Bronchus fibroblast of lung (primary cell): ENCODE measurements around the gene ART1. TPM values are rescaled to one million over a fixed set of nuclear protein-coding genes. Genes with fewer than 3 reads are reported as not detected.

Experiments
- total RNA-seq: library from RNA; depleted of rRNA; stranded (reverse); fragments of >200 nt; gene quantifications from 2 replicates; pipeline ENCODE4 v1.2.3, GENCODE V29; 2015

The ART1 gene
- total RNA-seq, result not detected in 2 replicates

GRCh38 chr11:3644817-3645235, at the start of gene ART1:
Gene ART1 (plus strand): TSS chr11:3645128. CDS start chr11:3659214, 14,086 bp downstream.

GRCh38 chr11:3641701-3642070, 3.2 kb upstream of the ART1 start, which contains the start of gene ART5:
Gene ART5 (minus strand): TSS chr11:3641992. CDS start chr11:3641862, 130 bp downstream.

GRCh38 chr11:3671334-3672254, 26.7 kb downstream of the ART1 start, which contains the start of gene CHRNA10:
Gene CHRNA10 (minus strand): TSS chr11:3671384. CDS start chr11:3671312, 72 bp downstream.

Other genes starting within 250 kb of the ART1 start
- gene ART5, start 3.1 kb upstream of the ART1 start, total RNA-seq, result not detected in 2 replicates
- 0.30 and 0.34 TPM in 2 replicates for gene CHRNA10, start 26.3 kb downstream of the ART1 start, total RNA-seq
- 95.0 and 111 TPM in 2 replicates for gene NUP98, start 152.4 kb downstream of the ART1 start, total RNA-seq
- 16.1 and 18.1 TPM in 2 replicates for gene PGAP2, start 163.4 kb downstream of the ART1 start, total RNA-seq
- 44.2 and 52.5 TPM in 2 replicates for gene RHOG, start 195.8 kb downstream of the ART1 start, total RNA-seq
- 13.1 and 13.7 TPM in 2 replicates for gene STIM1, start 210.5 kb downstream of the ART1 start, total RNA-seq